ENCODE measurements around the gene SPATC1L. TPM values are rescaled to one million over a fixed set of nuclear protein-coding genes. Genes with fewer than 3 reads are reported as not detected.
"Not testable (repeated sequence)": the region's sequence is repeated elsewhere in the genome, so short reads cannot be mapped to it uniquely, and the experiment has no call there.

Gene SPATC1L
- total RNA-seq, 1 experiment from 2014 or later = 11.3 TPM

DNA sequence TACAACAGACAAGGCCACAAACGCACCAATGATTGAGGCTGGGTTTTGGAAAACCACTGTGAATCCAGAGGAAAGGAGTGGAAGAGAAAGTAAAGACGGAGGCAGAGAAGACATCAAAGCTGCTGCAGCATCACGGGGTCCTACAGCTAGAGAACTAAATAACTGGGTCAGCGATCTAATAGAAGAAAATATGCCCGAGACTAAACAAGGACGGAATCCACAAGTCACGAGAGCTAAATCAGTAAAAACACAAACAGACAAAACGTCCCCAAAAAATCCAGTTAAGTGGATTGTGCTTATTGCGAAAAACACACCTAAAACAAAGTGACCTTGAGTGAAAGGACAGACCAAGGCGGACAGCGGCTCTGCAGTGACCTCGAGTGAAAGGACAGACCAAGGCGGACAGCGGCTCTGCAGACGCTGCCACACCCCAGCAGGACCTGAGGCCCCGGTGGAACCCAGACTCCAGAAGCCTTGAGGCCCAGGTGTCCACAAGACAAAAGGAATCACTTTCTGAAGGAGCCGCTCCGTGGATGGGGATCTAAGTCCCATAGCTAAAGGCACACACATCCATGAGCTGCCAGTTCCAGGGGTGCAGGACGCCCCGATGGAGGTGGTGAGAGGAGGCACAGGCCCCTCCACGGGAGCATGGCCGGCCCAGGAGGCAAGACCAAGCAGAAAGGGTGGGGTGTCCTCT, 34.9 kb downstream of the SPATC1L start:
- POLR2A ChIA-PET = no interaction called here
- intact Hi-C loops (cut with micrococcal nuclease) = no loop called here
- Mint-ChIP-seq H3K27ac (ENCODE audit: low read depth, unreplicated experiment) (no peak overlapping the region), H3K9me3 (ENCODE audit: unreplicated experiment) (no peaks in the 10 kb centered on the region), H3K27me3 (ENCODE audit: insufficient read depth, unreplicated experiment) (no peaks in the 10 kb centered on the region), H3K4me3 (ENCODE audit: unreplicated experiment) (no peak overlapping the region), H3K4me1 (ENCODE audit: insufficient read depth, unreplicated experiment) (no peaks in the 10 kb centered on the region), H3K36me3 (ENCODE audit: insufficient read depth, unreplicated experiment) (no peaks in the 10 kb centered on the region)
- no peak for DNase-seq (ENCODE audit: unreplicated experiment)
- CTCF ChIA-PET = interaction anchor here (0.7 kb wide), 1 partner anchor 33 kb away, joined by 3 read pairs; no protein-coding TSS in a partner anchor
- TF ChIP-seq, protein P1, sequence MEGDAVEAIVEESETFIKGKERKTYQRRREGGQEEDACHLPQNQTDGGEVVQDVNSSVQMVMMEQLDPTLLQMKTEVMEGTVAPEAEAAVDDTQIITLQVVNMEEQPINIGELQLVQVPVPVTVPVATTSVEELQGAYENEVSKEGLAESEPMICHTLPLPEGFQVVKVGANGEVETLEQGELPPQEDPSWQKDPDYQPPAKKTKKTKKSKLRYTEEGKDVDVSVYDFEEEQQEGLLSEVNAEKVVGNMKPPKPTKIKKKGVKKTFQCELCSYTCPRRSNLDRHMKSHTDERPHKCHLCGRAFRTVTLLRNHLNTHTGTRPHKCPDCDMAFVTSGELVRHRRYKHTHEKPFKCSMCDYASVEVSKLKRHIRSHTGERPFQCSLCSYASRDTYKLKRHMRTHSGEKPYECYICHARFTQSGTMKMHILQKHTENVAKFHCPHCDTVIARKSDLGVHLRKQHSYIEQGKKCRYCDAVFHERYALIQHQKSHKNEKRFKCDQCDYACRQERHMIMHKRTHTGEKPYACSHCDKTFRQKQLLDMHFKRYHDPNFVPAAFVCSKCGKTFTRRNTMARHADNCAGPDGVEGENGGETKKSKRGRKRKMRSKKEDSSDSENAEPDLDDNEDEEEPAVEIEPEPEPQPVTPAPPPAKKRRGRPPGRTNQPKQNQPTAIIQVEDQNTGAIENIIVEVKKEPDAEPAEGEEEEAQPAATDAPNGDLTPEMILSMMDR (IDR thresholded peaks at IDR 0.05; ENCODE audit: unreplicated experiment) = no peak
- BruUV-seq (replicated peaks) = no TSS peak

DNA sequence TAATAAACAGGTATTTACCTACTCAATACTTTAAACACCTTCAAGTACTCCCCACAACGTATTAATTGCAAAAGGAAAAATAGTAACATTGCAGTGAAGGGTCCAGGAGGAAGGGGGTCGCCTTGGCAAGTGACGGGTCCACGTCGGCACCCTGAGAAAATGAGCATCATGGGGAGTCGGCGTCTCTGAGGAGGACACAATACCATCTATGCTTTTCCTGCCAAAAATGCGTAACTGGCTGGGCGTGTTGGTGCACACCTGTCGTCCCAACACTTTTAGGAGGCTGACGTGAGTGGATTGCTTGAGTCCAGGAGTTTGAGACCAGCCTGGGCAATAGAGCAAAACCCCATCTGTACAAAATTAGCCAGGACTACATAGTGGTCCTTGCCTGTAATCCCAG, 36.2 kb downstream of the SPATC1L start:
- H3K9me3 Mint-ChIP-seq (ENCODE audit: unreplicated experiment) = no peaks in the 10 kb centered on the region
- intact Hi-C loops (cut with micrococcal nuclease) = no loop called here
- H3K27me3 Mint-ChIP-seq (ENCODE audit: insufficient read depth, unreplicated experiment) = no peaks in the 10 kb centered on the region
- no peaks in the 10 kb centered on the region for H3K36me3 Mint-ChIP-seq (ENCODE audit: insufficient read depth, unreplicated experiment)
- peak overlapping the region; percentile 39 for H3K27ac Mint-ChIP-seq (ENCODE audit: low read depth, unreplicated experiment)
- ChIA-PET CTCF (no interaction called here), POLR2A (no interaction called here)
- TF ChIP-seq, protein P1 (IDR thresholded peaks at IDR 0.05; ENCODE audit: unreplicated experiment) = no peak
- no TSS peak for BruUV-seq (replicated peaks)
- no peak for DNase-seq (ENCODE audit: unreplicated experiment)
- H3K4me1 Mint-ChIP-seq (ENCODE audit: insufficient read depth, unreplicated experiment) = peaks cover 7% of the 10 kb centered on the region
- no peak overlapping the region for H3K4me3 Mint-ChIP-seq (ENCODE audit: unreplicated experiment)

DNA sequence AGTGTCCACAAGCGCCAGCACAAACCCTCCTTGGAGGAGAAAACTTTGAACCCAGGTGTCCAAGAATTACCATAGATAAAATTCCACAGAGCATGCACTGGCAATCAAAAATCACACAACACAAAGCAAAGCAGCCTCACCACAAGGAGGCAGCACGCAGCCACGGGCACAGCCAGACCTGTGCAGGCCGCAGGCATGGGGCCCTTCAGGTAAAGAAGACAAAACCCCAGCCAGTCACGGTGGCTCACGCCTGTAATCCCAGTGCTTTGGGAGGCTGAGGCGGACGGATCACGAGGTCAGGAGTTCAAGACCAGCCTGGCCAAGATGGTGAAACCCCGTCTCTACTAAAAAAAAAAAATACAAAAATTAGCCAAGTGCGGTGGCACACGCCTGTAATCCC, 36.8 kb downstream of the SPATC1L start:
- H3K4me3 Mint-ChIP-seq (ENCODE audit: unreplicated experiment); H3K9me3 Mint-ChIP-seq (ENCODE audit: unreplicated experiment); intact Hi-C loops (cut with micrococcal nuclease); POLR2A ChIA-PET; H3K36me3 Mint-ChIP-seq (ENCODE audit: insufficient read depth, unreplicated experiment); BruUV-seq (replicated peaks); H3K4me1 Mint-ChIP-seq (ENCODE audit: insufficient read depth, unreplicated experiment); H3K27ac Mint-ChIP-seq (ENCODE audit: low read depth, unreplicated experiment); H3K27me3 Mint-ChIP-seq (ENCODE audit: insufficient read depth, unreplicated experiment): not testable (repeated sequence)
- CTCF ChIA-PET = interaction anchor here (0.5 to 0.6 kb wide), 3 partner anchors 21 to 89 kb away, joined by 4 to 5 read pairs (median 4); no protein-coding TSS in a partner anchor
- DNase-seq (ENCODE audit: unreplicated experiment) = peak; percentile 54
- TF ChIP-seq, protein P1 (IDR thresholded peaks at IDR 0.05; ENCODE audit: unreplicated experiment) = peak; percentile 51

DNA sequence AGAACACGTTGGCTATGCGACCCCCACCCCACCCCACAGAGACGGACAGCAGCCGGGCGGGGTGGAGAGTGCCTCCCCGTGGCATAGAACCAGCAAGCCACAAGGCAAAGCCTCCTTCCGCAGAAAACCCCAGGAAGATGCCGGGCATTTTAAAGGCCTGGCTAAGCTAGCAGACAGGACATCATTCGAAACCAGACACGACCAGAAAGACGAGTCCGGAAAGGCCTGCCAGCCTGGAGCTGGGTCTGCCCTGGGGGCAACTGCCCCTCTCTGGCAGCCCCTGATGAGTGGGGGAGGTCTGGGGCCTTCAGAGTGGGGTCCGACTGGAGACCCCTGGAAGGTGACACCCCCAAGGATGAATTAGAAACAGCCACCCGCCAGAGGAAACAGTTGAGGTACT, 37.4 kb downstream of the SPATC1L start:
- Mint-ChIP-seq H3K36me3 (ENCODE audit: insufficient read depth, unreplicated experiment) (no peaks in the 10 kb centered on the region), H3K9me3 (ENCODE audit: unreplicated experiment) (no peaks in the 10 kb centered on the region), H3K4me1 (ENCODE audit: insufficient read depth, unreplicated experiment) (peaks cover 7% of the 10 kb centered on the region), H3K4me3 (ENCODE audit: unreplicated experiment) (no peak overlapping the region), H3K27me3 (ENCODE audit: insufficient read depth, unreplicated experiment) (no peaks in the 10 kb centered on the region), H3K27ac (ENCODE audit: low read depth, unreplicated experiment) (no peak overlapping the region)
- TF ChIP-seq, protein P1 (IDR thresholded peaks at IDR 0.05; ENCODE audit: unreplicated experiment) = no peak
- ChIA-PET CTCF (interaction anchor here (0.5 to 0.6 kb wide), 3 partner anchors 65 to 89 kb away, joined by 3 to 5 read pairs (median 4); no protein-coding TSS in a partner anchor), POLR2A (no interaction called here)
- DNase-seq (ENCODE audit: unreplicated experiment) = no peak
- intact Hi-C loops (cut with micrococcal nuclease) = no loop called here
- no TSS peak for BruUV-seq (replicated peaks)
